Hippocampal formation (tissue), 2 donors: ENCODE measurements around the gene ERC1.

ENCODE experiments used
- DNase-seq, 2 donors: peaks; one replicate each; lab custom pipeline; 2025; lab: John Stamatoyannopoulos, UW

ERC1 gene

GRCh38 chr12:1436981-1437380 lies 446.0 kb downstream of the ERC1 start:
- DNase-seq: no peak

- DNase-seq: no peak
Observed at GRCh38 chr12:1439201-1439600, 448.2 kb downstream of the ERC1 start.

- DNase-seq: no peak
Observed at GRCh38 chr12:1439687-1440086, 448.7 kb downstream of the ERC1 start.

GRCh38 chr12:1443421-1444141 lies 452.6 kb downstream of the ERC1 start:
- DNase-seq: no peak

- no peak for DNase-seq
Observed at GRCh38 chr12:1444142-1444516, 453.1 kb downstream of the ERC1 start.

GRCh38 chr12:1445807-1446206 lies 454.8 kb downstream of the ERC1 start:
- DNase-seq: no peak

- DNase-seq: no peak
Observed at GRCh38 chr12:1448336-1448735, 457.3 kb downstream of the ERC1 start.

- DNase-seq: no peak
Observed at GRCh38 chr12:1453810-1454209, 462.8 kb downstream of the ERC1 start.

- DNase-seq: no peak
Observed at GRCh38 chr12:1456885-1457284, 465.9 kb downstream of the ERC1 start.

- DNase-seq: no peak
Observed at GRCh38 chr12:1457901-1458300, 466.9 kb downstream of the ERC1 start.

GRCh38 chr12:1459339-1459738 lies 468.3 kb downstream of the ERC1 start:
- DNase-seq: no peak

GRCh38 chr12:1463073-1463905 lies 472.3 kb downstream of the ERC1 start:
- DNase-seq: no peak

- DNase-seq: no peak
Observed at GRCh38 chr12:1464925-1465324, 473.9 kb downstream of the ERC1 start.

GRCh38 chr12:1465990-1466389 lies 475.0 kb downstream of the ERC1 start:
- DNase-seq: no peak

- no peak for DNase-seq
Observed at GRCh38 chr12:1466481-1467154, 475.6 kb downstream of the ERC1 start.

- no peak for DNase-seq
Observed at GRCh38 chr12:1467710-1468109, 476.7 kb downstream of the ERC1 start.

GRCh38 chr12:1469070-1469469 lies 478.0 kb downstream of the ERC1 start:
- DNase-seq: no peak

GRCh38 chr12:1470051-1470450 lies 479.0 kb downstream of the ERC1 start:
- no peak for DNase-seq

GRCh38 chr12:1471224-1471623 lies 480.2 kb downstream of the ERC1 start:
- no peak for DNase-seq

- DNase-seq: no peak
Observed at GRCh38 chr12:1473418-1473817, 482.4 kb downstream of the ERC1 start.

- DNase-seq: no peak
Observed at GRCh38 chr12:1474041-1474573, 483.1 kb downstream of the ERC1 start.

- DNase-seq: no peak
Observed at GRCh38 chr12:1474574-1475153, 483.6 kb downstream of the ERC1 start.
